ENCODE data around the gene CUL4A. TPM values are rescaled to one million over a fixed set of nuclear protein-coding genes. Genes with fewer than 3 reads are reported as not detected.
"Not testable (repeated sequence)": the region's sequence is repeated elsewhere in the genome, so short reads cannot be mapped to it uniquely, and the experiment has no call there.

CUL4A gene
- total RNA-seq, 1 experiment from 2014 or later = 192 TPM

GRCh38 chr13:113283904-113284303, 74.5 kb downstream of the CUL4A start:
- DNase-seq (ENCODE audit: low read depth) = no peak

- DNase-seq (ENCODE audit: low read depth) = peak; percentile 23
Measured at GRCh38 chr13:113288880-113289279, 79.5 kb downstream of the CUL4A start.

GRCh38 chr13:113291129-113291528, 81.7 kb downstream of the CUL4A start:
- no peak for DNase-seq (ENCODE audit: low read depth)

- peak; percentile 28 for DNase-seq (ENCODE audit: low read depth)
Measured at GRCh38 chr13:113292021-113292862, 82.8 kb downstream of the CUL4A start.

GRCh38 chr13:113293686-113294085, 84.3 kb downstream of the CUL4A start:
- no peak for DNase-seq (ENCODE audit: low read depth)

- no peak for DNase-seq (ENCODE audit: low read depth)
Measured at GRCh38 chr13:113295776-113296175, 86.4 kb downstream of the CUL4A start.

- DNase-seq (ENCODE audit: low read depth) = peak; percentile 96
Measured at GRCh38 chr13:113296823-113297369, 87.5 kb downstream of the CUL4A start, which contains the start of gene LAMP1. TSS of gene LAMP1 (plus strand) at chr13:113297239. CDS start at chr13:113297435, 196 bp downstream.

GRCh38 chr13:113297370-113298042, 88.1 kb downstream of the CUL4A start:
- no peak for DNase-seq (ENCODE audit: low read depth)

- no peak for DNase-seq (ENCODE audit: low read depth)
Measured at GRCh38 chr13:113298043-113298945, 88.9 kb downstream of the CUL4A start.

GRCh38 chr13:113299951-113300350, 90.5 kb downstream of the CUL4A start:
- no peak for DNase-seq (ENCODE audit: low read depth)

- DNase-seq (ENCODE audit: low read depth) = no peak
Measured at GRCh38 chr13:113302986-113303385, 93.6 kb downstream of the CUL4A start.

GRCh38 chr13:113304121-113304520, 94.7 kb downstream of the CUL4A start:
- no peak for DNase-seq (ENCODE audit: low read depth)

GRCh38 chr13:113305208-113305607, 95.8 kb downstream of the CUL4A start:
- DNase-seq (ENCODE audit: low read depth) = peak; percentile 52

GRCh38 chr13:113307491-113307890, 98.1 kb downstream of the CUL4A start:
- DNase-seq (ENCODE audit: low read depth) = no peak

- no peak for DNase-seq (ENCODE audit: low read depth)
Measured at GRCh38 chr13:113309473-113309872, 100.1 kb downstream of the CUL4A start.

- DNase-seq (ENCODE audit: low read depth) = not testable (repeated sequence)
Measured at GRCh38 chr13:113314112-113314511, 104.7 kb downstream of the CUL4A start.

- DNase-seq (ENCODE audit: low read depth) = not testable (repeated sequence)
Measured at GRCh38 chr13:113314895-113315470, 105.6 kb downstream of the CUL4A start.

- DNase-seq (ENCODE audit: low read depth) = no peak
Measured at GRCh38 chr13:113315992-113316391, 106.6 kb downstream of the CUL4A start.
